ENCODE data around the gene ALDOC. TPM values are rescaled to one million over a fixed set of nuclear protein-coding genes. Genes with fewer than 3 reads are reported as not detected.

Gene ALDOC
- total and polyA plus RNA-seq, 2 of the 13 experiments (the other 11 are each of a cell fraction or from before 2014, with no cell fraction given) = 15.4 to 60.9 TPM

DNA sequence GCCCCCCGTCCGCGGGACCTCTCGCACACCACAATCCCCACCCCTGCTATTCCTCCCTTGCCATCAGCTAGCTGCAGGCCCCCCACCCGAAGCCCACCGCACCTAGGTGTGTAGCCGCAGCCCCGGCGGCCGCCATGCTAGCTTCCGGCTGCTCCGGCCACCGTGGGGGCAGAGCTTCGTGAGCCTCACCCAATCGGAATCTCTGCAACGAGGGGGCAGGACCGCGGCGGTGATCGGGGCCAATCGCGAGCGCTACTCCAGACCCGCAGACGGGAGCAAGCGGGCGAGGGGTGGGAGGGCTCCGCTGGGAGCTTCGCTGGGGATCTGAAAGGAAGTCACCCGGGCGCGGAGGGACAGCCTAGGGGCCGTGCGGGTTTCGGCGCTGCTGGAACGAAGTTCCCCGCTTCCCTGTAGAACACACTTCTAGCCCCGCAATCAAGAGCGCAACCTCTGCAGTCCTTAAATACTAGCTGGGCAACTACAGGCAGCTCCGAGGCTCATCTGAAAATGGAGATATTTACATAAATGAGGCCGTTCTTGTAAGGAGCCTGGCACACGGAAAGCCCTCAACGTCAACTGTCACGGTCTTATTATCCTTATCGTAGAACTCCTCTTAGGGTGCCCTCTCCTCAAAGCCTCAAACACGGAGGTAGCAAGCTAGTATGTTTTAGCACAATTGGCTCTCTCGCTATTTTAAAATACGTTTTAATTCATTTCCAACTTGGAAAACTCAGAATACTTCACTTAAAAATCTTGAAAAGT is 5.2 kb downstream of the ALDOC start, which contains the start of gene PIGS (continued):
- TF ChIP-seq ZNF678 (CRISPR knock-in tag; IDR thresholded peaks at IDR 0.05) = no peak
- TF ChIP-seq NKX3-1 (CRISPR knock-in tag; IDR thresholded peaks at IDR 0.05) = 0 out of 2 replicates have a peak, but pooled peaks have one; percentile 53
- TF ChIP-seq, protein P1, sequence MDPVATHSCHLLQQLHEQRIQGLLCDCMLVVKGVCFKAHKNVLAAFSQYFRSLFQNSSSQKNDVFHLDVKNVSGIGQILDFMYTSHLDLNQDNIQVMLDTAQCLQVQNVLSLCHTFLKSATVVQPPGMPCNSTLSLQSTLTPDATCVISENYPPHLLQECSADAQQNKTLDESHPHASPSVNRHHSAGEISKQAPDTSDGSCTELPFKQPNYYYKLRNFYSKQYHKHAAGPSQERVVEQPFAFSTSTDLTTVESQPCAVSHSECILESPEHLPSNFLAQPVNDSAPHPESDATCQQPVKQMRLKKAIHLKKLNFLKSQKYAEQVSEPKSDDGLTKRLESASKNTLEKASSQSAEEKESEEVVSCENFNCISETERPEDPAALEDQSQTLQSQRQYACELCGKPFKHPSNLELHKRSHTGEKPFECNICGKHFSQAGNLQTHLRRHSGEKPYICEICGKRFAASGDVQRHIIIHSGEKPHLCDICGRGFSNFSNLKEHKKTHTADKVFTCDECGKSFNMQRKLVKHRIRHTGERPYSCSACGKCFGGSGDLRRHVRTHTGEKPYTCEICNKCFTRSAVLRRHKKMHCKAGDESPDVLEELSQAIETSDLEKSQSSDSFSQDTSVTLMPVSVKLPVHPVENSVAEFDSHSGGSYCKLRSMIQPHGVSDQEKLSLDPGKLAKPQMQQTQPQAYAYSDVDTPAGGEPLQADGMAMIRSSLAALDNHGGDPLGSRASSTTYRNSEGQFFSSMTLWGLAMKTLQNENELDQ (CRISPR knock-in tag; IDR thresholded peaks at IDR 0.05; ENCODE audit: borderline replicate concordance) = peak; percentile 21; the same call in 1 of the 2 replicates
- TF ChIP-seq GTF2F1 (IDR thresholded peaks at IDR 0.05; ENCODE audit: low read length) = no peak
- no peak for TF ChIP-seq HCFC1 (IDR thresholded peaks at IDR 0.05; ENCODE audit: low read depth, low read length)
- TF ChIP-seq RFXAP (CRISPR knock-in tag; IDR thresholded peaks at IDR 0.05; ENCODE audit: borderline replicate concordance) = no peak
- no peak for TF ChIP-seq REL (CRISPR knock-in tag; conservative IDR thresholded peaks at IDR 0.05)
- TF ChIP-seq, protein P2, sequence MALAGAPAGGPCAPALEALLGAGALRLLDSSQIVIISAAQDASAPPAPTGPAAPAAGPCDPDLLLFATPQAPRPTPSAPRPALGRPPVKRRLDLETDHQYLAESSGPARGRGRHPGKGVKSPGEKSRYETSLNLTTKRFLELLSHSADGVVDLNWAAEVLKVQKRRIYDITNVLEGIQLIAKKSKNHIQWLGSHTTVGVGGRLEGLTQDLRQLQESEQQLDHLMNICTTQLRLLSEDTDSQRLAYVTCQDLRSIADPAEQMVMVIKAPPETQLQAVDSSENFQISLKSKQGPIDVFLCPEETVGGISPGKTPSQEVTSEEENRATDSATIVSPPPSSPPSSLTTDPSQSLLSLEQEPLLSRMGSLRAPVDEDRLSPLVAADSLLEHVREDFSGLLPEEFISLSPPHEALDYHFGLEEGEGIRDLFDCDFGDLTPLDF (CRISPR knock-in tag; IDR thresholded peaks at IDR 0.05) = 0 out of 2 replicates have a peak, but pooled peaks have one; percentile 17
- peak; percentile 81 for TF ChIP-seq SAP130 (CRISPR knock-in tag; IDR thresholded peaks at IDR 0.05; ENCODE audit: low read depth)
- TF ChIP-seq ZNF143 (CRISPR knock-in tag; IDR thresholded peaks at IDR 0.05) = no peak
- no peak for TF ChIP-seq ZNF567 (CRISPR knock-in tag; IDR thresholded peaks at IDR 0.05; ENCODE audit: borderline replicate concordance)
- no peak for TF ChIP-seq RAD21 (CRISPR knock-in tag; IDR thresholded peaks at IDR 0.05)
- TF ChIP-seq YY1 (IDR thresholded peaks at IDR 0.05; ENCODE audit: insufficient read depth, insufficient replicate concordance, low read depth, low read length) = peak; percentile 92
- TF ChIP-seq ZNF883 (CRISPR knock-in tag; IDR thresholded peaks at IDR 0.05; ENCODE audit: not compliant biosample characterization) = peak; percentile 80
- TF ChIP-seq, protein P3, sequence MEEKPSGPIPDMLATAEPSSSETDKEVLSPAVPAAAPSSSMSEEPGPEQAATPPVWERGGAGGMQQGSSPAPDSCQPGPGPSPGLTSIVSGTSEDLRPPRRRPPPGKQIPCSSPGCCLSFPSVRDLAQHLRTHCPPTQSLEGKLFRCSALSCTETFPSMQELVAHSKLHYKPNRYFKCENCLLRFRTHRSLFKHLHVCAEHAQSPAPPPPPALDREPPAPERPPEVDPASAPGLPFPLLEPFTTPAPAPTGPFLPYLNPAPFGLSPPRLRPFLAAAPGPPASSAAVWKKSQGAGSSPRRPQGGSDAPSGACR (CRISPR knock-in tag; IDR thresholded peaks at IDR 0.05) = no peak
- TF ChIP-seq MTA3 (CRISPR knock-in tag; IDR thresholded peaks at IDR 0.05) = no peak
- TF ChIP-seq, protein P4, sequence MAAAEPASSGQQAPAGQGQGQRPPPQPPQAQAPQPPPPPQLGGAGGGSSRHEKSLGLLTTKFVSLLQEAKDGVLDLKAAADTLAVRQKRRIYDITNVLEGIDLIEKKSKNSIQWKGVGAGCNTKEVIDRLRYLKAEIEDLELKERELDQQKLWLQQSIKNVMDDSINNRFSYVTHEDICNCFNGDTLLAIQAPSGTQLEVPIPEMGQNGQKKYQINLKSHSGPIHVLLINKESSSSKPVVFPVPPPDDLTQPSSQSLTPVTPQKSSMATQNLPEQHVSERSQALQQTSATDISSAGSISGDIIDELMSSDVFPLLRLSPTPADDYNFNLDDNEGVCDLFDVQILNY (CRISPR knock-in tag; conservative IDR thresholded peaks at IDR 0.05) = no peak
- TF ChIP-seq, protein P5, sequence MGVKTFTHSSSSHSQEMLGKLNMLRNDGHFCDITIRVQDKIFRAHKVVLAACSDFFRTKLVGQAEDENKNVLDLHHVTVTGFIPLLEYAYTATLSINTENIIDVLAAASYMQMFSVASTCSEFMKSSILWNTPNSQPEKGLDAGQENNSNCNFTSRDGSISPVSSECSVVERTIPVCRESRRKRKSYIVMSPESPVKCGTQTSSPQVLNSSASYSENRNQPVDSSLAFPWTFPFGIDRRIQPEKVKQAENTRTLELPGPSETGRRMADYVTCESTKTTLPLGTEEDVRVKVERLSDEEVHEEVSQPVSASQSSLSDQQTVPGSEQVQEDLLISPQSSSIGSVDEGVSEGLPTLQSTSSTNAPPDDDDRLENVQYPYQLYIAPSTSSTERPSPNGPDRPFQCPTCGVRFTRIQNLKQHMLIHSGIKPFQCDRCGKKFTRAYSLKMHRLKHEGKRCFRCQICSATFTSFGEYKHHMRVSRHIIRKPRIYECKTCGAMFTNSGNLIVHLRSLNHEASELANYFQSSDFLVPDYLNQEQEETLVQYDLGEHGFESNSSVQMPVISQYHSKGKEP (CRISPR knock-in tag; IDR thresholded peaks at IDR 0.05) = no peak
- TF ChIP-seq, protein P6, sequence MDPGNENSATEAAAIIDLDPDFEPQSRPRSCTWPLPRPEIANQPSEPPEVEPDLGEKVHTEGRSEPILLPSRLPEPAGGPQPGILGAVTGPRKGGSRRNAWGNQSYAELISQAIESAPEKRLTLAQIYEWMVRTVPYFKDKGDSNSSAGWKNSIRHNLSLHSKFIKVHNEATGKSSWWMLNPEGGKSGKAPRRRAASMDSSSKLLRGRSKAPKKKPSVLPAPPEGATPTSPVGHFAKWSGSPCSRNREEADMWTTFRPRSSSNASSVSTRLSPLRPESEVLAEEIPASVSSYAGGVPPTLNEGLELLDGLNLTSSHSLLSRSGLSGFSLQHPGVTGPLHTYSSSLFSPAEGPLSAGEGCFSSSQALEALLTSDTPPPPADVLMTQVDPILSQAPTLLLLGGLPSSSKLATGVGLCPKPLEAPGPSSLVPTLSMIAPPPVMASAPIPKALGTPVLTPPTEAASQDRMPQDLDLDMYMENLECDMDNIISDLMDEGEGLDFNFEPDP (CRISPR knock-in tag; conservative IDR thresholded peaks at IDR 0.05) = 0 out of 2 replicates have a peak, but pooled peaks have one; percentile 92
- TF ChIP-seq KLF13 (CRISPR knock-in tag; IDR thresholded peaks at IDR 0.05) = no peak
- TF ChIP-seq ZNF83 (CRISPR knock-in tag; IDR thresholded peaks at IDR 0.05; ENCODE audit: borderline replicate concordance) = no peak
- TF ChIP-seq SETDB1 (CRISPR knock-in tag; IDR thresholded peaks at IDR 0.05; ENCODE audit: borderline replicate concordance) = no peak
